ENCODE results near the gene LCE1E.

DNA sequence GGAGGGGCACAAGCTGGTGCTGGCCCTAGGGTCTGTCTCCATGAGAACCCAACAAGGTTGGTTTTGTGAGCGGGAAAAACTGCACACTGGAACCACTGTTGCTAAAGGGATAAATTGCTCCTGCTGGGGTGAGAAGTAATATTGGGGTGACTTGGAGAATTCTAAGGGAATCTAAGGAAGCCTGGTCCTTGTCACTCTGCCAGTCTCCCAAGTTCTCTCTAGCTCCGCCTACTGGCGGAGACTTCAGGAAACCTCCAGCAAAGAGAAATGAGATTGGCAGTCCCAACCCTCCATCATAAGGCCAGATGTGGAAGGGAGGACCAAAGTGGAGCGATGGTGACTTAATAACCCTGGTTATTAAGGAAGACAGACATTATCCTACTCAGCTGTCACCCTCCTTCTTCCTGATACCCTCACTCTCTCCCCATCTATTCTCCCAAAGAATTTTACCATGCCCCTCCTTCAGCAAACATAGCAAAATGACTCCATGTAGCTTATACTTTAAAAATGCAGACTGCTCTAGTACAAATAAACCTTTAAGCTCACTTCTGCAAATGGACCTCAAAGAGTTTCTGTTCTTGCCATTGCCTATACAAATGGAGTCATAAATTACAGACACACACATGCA, 8.4 kb upstream of the LCE1E start:
- TF ChIP-seq CTCF (IDR thresholded peaks at IDR 0.05; ENCODE audit: low read depth, low read length) (peak; percentile 53), EZH2phosphoT487 (IDR thresholded peaks at IDR 0.05; ENCODE audit: low read depth) (no peak)

All from OCI-LY3 (cell line).